HG02588 (cell line): Measurements from ENCODE around the gene PSMD8.
"Not testable (repeated sequence)": the region's sequence is repeated elsewhere in the genome, so short reads cannot be mapped to it uniquely, and the experiment has no call there.

Experiments
- ATAC-seq: cut with Tn5 transposase; IDR thresholded peaks from one replicate; pipeline ENCODE4 v1.9.1; 2021; ENCODE audit warnings: mild to moderate bottlenecking, moderate library complexity; ENCODE audit not compliant: unreplicated experiment

The PSMD8 gene

DNA sequence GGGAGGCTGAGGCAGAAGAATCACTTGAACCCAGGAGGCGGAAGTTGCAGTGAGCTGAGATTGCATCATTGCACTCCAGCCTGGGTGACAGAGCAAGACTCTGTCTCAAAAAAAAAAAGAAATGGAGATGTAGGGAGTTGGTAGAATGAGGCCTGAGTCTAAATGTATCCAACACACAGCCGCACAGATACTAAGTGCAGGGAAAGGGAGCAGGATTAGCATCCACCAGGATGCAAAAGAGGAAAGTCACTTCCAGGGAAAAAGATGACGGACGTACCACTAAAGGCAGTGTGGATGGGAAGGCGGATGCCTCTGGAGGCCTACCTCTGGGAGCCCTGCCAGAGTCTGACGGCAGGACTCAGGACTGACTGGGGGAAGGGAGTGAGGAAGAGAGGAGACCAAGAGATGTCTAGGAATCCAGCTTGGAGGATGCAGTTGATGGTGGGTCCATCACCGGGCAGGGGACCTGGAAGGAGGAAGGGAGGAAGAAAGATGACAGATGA, 35.3 kb downstream of the PSMD8 start:
- no peak for ATAC-seq

DNA sequence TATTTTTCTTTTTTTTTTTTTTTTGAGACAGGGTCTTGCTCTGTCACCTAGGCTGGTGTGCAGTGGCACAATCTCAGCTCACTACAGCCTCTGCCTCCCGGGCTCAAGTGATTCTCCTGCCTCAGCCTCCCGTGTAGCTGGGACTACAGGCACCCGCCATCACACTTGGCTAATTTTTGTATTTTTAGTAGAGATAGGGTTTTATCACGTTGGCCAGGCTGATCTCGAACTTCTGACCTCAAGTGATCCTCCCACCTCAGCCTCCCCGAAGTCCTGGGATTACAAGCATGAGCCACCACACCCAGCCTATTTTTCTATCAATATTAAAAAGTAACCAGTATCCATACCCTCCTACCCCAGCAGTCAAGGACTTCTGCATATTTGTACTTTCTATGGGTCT, 36.0 kb downstream of the PSMD8 start:
- ATAC-seq, result not testable (repeated sequence)

- no peak for ATAC-seq
Observed at GRCh38 chr19:38411041-38411712, 36.8 kb downstream of the PSMD8 start.

GRCh38 chr19:38411898-38412297, 37.5 kb downstream of the PSMD8 start:
- ATAC-seq, result not testable (repeated sequence)

- ATAC-seq, result no peak
Observed at GRCh38 chr19:38412491-38412890, 38.1 kb downstream of the PSMD8 start.

GRCh38 chr19:38412961-38413360, 38.6 kb downstream of the PSMD8 start:
- no peak for ATAC-seq

GRCh38 chr19:38413416-38413815, 39.0 kb downstream of the PSMD8 start:
- no peak for ATAC-seq

GRCh38 chr19:38417146-38417543, 42.8 kb downstream of the PSMD8 start:
- ATAC-seq, result no peak

GRCh38 chr19:38417544-38418506, 43.5 kb downstream of the PSMD8 start:
- ATAC-seq, result no peak

GRCh38 chr19:38420935-38421334, 46.6 kb downstream of the PSMD8 start:
- no peak for ATAC-seq

DNA sequence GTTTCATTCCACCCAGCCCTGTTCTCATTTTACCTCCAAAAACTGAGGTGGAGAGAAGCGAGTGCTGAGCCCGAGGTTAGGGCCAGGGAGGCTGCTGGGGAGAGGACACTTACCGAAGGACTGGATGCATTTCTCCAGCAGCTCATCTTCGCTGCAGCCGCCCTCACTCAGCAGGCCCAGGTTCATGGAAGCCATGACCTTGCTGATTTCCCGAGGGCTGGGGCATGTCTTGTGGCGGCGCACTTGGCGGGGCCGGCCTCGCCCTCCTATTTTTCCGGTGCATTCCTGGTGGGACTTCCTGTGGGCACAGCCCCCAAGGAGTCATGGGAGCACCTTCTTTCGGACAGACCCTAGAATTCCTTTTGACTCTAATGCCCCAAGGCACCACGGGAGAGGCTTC, 47.5 kb downstream of the PSMD8 start:
- ATAC-seq, result no peak

GRCh38 chr19:38422438-38422837, 48.1 kb downstream of the PSMD8 start:
- no peak for ATAC-seq

DNA sequence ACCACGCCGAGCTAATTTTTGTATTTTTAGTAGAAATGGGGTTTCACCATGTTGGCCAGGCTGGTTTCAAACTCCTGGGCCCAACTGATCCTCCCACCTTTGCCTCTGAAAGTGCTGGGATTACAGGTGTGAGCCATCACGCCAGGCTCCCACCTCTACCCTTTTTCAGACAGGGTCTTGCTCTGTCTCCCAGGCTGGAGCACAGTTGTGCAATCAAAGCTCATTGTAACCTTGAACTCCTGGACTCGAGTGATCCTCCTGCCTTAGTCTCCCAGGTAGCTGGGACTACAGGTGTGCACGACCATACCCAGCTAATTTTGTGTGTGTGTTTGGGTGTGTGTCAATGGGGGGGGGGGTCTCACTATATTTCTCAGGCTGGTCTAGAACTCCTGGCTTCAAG, 49.9 kb downstream of the PSMD8 start:
- ATAC-seq, result no peak

DNA sequence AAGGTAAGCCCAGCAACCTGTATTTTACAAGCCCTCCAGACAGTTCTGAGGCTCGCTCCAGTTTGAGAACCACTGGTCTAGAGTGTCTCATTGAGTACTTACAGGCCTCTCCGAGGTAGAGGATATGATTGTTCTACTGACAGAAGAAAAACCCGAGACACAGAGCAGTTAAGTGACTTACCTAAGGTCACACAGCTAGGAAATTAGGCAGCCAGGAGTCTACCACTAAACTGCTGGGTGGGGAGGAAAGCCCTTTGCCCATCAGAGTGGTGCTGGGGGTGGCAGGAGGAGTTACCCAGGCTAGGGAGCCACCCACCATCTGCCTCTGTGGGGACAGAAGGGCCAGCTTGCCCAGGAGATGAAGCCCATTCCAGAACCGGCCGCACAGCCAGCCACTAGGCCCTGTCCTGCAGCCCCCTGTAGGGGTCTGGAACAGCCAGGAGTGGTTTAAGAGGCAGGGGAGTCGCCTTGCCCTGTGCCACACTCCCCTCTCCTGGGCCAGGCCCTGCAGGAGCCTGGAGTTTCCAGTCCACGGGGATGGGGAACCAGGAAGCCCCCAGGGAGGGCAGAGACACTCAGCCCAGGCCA, 50.9 kb downstream of the PSMD8 start:
- no peak for ATAC-seq

- ATAC-seq, result no peak
Observed at GRCh38 chr19:38425810-38426466, 51.6 kb downstream of the PSMD8 start, which contains the start of gene RASGRP4. RASGRP4 (minus strand) TSS chr19:38426219; CDS start chr19:38426091, 128 bp downstream.

- not testable (repeated sequence) for ATAC-seq
Observed at GRCh38 chr19:38427035-38427677, 52.8 kb downstream of the PSMD8 start.

DNA sequence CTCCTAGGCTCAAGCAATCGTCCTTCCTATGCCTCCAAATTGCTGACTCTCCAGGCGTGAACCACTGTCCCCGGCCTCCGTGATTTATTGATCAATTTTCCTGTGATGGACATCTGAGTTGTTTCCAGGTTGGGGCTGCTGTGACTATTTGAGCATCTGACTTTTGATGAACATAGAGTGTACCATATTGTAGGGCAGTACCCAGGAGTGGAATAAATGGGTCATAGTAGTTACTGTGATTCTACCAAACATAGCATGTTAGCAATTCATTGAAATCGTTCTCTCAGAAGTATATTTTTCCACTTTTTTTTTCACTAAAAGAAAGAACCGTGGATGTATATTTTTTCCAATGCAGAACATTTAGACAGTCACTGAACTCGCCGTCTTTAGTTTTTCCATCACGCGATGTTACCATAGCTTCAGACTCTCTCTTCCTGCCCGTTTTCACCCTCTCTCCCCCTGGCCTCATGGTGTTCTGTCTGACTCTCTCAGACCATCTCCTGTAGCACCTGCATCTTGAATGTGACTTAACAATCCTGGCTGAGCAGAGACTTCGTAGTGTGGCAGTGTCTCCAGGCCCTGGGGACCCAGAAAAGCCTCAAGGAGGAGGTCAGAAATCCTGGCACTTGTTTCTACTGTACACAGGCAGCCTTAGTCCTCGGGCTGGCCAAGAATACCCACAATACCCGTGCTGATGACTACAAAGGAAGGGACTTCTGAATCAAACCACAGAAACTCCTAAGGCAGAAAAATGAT, 54.9 kb downstream of the PSMD8 start:
- no peak for ATAC-seq

- no peak for ATAC-seq
Observed at GRCh38 chr19:38429811-38430156, 55.4 kb downstream of the PSMD8 start.

DNA sequence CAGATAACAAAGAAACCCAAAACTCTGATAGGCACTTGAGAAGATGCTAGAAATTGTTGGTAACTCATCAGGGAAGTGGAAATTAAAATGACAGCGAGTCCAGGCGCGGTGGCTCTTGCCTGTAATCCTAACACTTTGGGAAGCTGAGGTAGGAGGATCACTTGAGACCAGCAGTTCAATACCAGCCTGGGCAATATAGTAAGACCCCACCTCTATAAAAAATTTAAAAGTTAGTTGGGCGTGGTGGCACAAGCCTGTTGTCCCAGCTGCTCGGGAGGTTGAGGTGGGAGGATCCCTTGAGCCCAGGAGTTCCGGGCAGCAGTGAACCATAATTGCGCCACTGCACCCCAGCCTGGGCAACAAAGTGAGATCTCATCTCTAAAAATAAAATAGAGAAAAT, 56.6 kb downstream of the PSMD8 start:
- no peak for ATAC-seq

DNA sequence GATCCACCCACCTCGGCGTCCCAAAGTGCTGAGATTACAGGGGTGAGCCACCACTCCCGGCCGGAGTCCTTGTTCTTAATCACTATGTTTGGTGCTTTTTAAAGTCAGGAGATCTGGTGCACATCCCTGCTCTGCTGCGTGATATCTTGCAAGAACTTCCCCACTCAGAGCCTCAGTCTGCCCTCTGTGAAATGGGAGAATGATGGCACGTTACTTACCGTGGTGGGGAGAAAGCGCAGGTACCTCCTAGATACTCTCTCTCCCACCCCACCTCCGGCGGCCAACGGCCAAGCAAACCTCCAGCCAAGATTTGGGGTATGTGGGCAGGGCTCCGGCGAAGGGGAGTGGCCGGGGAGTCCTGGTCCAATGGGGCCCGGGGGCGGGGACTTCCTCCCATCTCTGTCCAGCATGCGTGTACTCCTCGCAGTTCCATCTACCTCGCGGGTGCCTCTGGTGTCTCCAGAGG, 58.9 kb downstream of the PSMD8 start, which contains the start of gene RYR1:
Gene RYR1, plus strand, starts transcription at position 424 of the 466 bp plus-strand sequence. CDS start 139 bp downstream, outside the sequence.
- ATAC-seq, result no peak
